HepG2 (cell line): Measurements from ENCODE around the gene ANKZF1. TPM values are rescaled to one million over a fixed set of nuclear protein-coding genes. Genes with fewer than 3 reads are reported as not detected.
A peak's percentile ranks its signal among the peaks of the same experiment; 100 is the strongest.

Source experiments
- ATAC-seq: fragments of 200-7000 bp; cut with Tn5 transposase; 3 replicates; pipeline ENCODE4 v1.9.1; 2020; ENCODE audit warnings: mild to moderate bottlenecking, moderate library complexity
- BruUV-seq: library from RNA; stranded (reverse); fragments of 400-500 nt; replicated peaks from 2 replicates; lab custom pipeline; 2021; lab: Mats Ljungman, UMichigan
- CTCF ChIA-PET: fragments of 300-600 bp; formaldehyde crosslinking; extraction: SDS; loops from one replicate; lab custom pipeline; 2021; ENCODE audit warnings: low total read pairs, inconsistent platforms, low intra/inter-chr PET ratio; lab: Yijun Ruan, JAX
- POLR2A ChIA-PET: fragments of 350-600 bp; sonication (Branson Sonifier 250); formaldehyde crosslinking; loops from one replicate; lab custom pipeline; 2020; ENCODE audit warnings: antibody characterized with exemption, inconsistent platforms; lab: Yijun Ruan, JAX
- DNase-seq: peaks from one replicate; pipeline ENCODE4 v3.0.0-alpha.2; 2015; ENCODE audit warnings: low spot score
- FAIRE-seq: peaks from 3 replicates; lab custom pipeline; 2011; peaks lifted over from hg19 to GRCh38; lab: Jason Lieb, UNC
- H2AFZ ChIP-seq: one replicate; pipeline ENCODE4 v1.6.1; 2011; ENCODE audit warnings: low read length, inconsistent platforms
- H3K27ac ChIP-seq: fragments of 300-600 bp; 3 replicates; pipeline ENCODE4 v1.8.0; 2011; ENCODE audit warnings: mixed run types, mild to moderate bottlenecking, mixed read lengths, low read length, inconsistent platforms; ENCODE audit not compliant: insufficient read depth; ENCODE audit errors: extremely low read length
- H3K27me3 ChIP-seq, 2 experiments: fragments of 200-600 bp in 1 of 2; 2 replicates in 1 of 2; 3 replicates in 1 of 2; pipeline versions ENCODE4 v1.6.0 to v1.8.0; 2011; ENCODE audit warnings: low read length in 2 of 2, mild to moderate bottlenecking in 2 of 2, moderate library complexity in 2 of 2, inconsistent platforms in 1 of 2; ENCODE audit not compliant: insufficient read depth in 2 of 2, control insufficient read depth in 1 of 2
- H3K36me3 ChIP-seq, 2 experiments: fragments of 200-600 bp in 1 of 2; replicated peaks in 1 of 2; 2 replicates in 1 of 2; 3 replicates in 1 of 2; pipeline versions ENCODE4 v1.5.1 to v1.8.0; 2011; ENCODE audit warnings: low read length in 2 of 2, inconsistent platforms in 1 of 2; ENCODE audit not compliant: insufficient read depth in 2 of 2, control insufficient read depth in 1 of 2
- H3K4me1 ChIP-seq: 2 replicates; pipeline ENCODE4 v1.5.1; 2012; ENCODE audit warnings: low read length, inconsistent platforms; ENCODE audit not compliant: insufficient read depth
- H3K4me2 ChIP-seq: 2 replicates; pipeline ENCODE4 v1.6.0; 2011; ENCODE audit warnings: low read depth, low read length, inconsistent platforms
- H3K4me3 ChIP-seq, 3 experiments: fragments of 200-600 bp in 1 of 3; sonication (generic), shearing (Covaris generic) in 1 of 3; replicated peaks in 1 of 3; 2 replicates each; pipeline ENCODE4 v1.5.1; 2011 to 2016; ENCODE audit warnings: low read length in 3 of 3, inconsistent platforms in 2 of 3, low read depth in 2 of 3, mild to moderate bottlenecking in 2 of 3, control low read depth in 1 of 3, mixed read lengths in 1 of 3; ENCODE audit not compliant: insufficient read depth in 1 of 3
- H3K79me2 ChIP-seq: one replicate; pipeline ENCODE4 v1.6.1; 2011; ENCODE audit warnings: low read length, inconsistent platforms; ENCODE audit not compliant: insufficient read depth
- H3K9ac ChIP-seq: 2 replicates; pipeline ENCODE4 v1.6.0; 2011; ENCODE audit warnings: mild to moderate bottlenecking, low read depth, low read length, inconsistent platforms; ENCODE audit not compliant: insufficient read depth
- H3K9me3 ChIP-seq: 2 replicates; pipeline ENCODE4 v1.5.1; 2012; ENCODE audit warnings: mild to moderate bottlenecking, low read length
- H4K20me1 ChIP-seq: 2 replicates; pipeline ENCODE4 v1.6.0; 2011; ENCODE audit warnings: inconsistent platforms, mild to moderate bottlenecking, low read length, moderate library complexity; ENCODE audit not compliant: insufficient read depth
- CBX2 ChIP-seq, 2 experiments: fragments of 200-600 bp in 1 of 2; sonication (generic); formaldehyde crosslinking in 1 of 2; IDR thresholded peaks; 2 replicates each; pipeline versions ENCODE4 v1.7.0 to v1.8.1; 2018 to 2022; ENCODE audit warnings: low read depth in 2 of 2, low read length in 1 of 2, mild to moderate bottlenecking in 1 of 2, missing genetic modification reagents in 1 of 2
- CHCHD3 ChIP-seq: sonication (generic); formaldehyde crosslinking; IDR thresholded peaks from 2 replicates; pipeline ENCODE4 v1.8.0; 2022; ENCODE audit warnings: mild to moderate bottlenecking, missing genetic modification reagents, moderate library complexity
- JUND ChIP-seq: sonication (generic); formaldehyde crosslinking; IDR thresholded peaks from 2 replicates; pipeline ENCODE4 v1.8.0; 2022; ENCODE audit warnings: mild to moderate bottlenecking, missing genetic modification reagents
- KDM3A ChIP-seq: IDR thresholded peaks from 2 replicates; pipeline ENCODE4 v1.6.1; 2018; ENCODE audit warnings: low read depth, missing compliant biosample characterization
- MYNN ChIP-seq: sonication (generic); formaldehyde crosslinking; IDR thresholded peaks from 2 replicates; pipeline ENCODE4 v1.4.0; 2020; ENCODE audit warnings: mild to moderate bottlenecking, low read depth, missing genetic modification reagents
- NPAS2 ChIP-seq: sonication (generic); formaldehyde crosslinking; IDR thresholded peaks from 2 replicates; pipeline ENCODE4 v1.8.0; 2022; ENCODE audit warnings: mild to moderate bottlenecking, missing genetic modification reagents, borderline replicate concordance
- RARA ChIP-seq: IDR thresholded peaks from 2 replicates; pipeline ENCODE4 v1.6.1; 2016; ENCODE audit warnings: missing genetic modification reagents, missing compliant biosample characterization
- RELA ChIP-seq: sonication (generic); formaldehyde crosslinking; IDR thresholded peaks from 2 replicates; pipeline ENCODE4 v1.4.0; 2020; ENCODE audit warnings: missing genetic modification reagents
- RXRA ChIP-seq: sonication (generic); formaldehyde crosslinking; IDR thresholded peaks from 2 replicates; pipeline ENCODE4 v1.5.1; 2020; ENCODE audit warnings: missing genetic modification reagents
- ZFY ChIP-seq: sonication (generic); formaldehyde crosslinking; IDR thresholded peaks from 2 replicates; pipeline ENCODE4 v1.4.0; 2020; ENCODE audit warnings: missing genetic modification reagents
- ZIK1 ChIP-seq: sonication (generic); formaldehyde crosslinking; IDR thresholded peaks from 2 replicates; pipeline ENCODE4 v1.5.0; 2020; ENCODE audit warnings: mild to moderate bottlenecking, low read depth, missing genetic modification reagents, borderline replicate concordance
- ZMYM4 ChIP-seq: sonication (generic); formaldehyde crosslinking; IDR thresholded peaks from 2 replicates; pipeline ENCODE4 v1.8.1; 2023; ENCODE audit warnings: mild to moderate bottlenecking, missing genetic modification reagents
- ZNF430 ChIP-seq: sonication (generic); formaldehyde crosslinking; IDR thresholded peaks from 2 replicates; pipeline ENCODE4 v1.9.0; 2021; ENCODE audit warnings: mild to moderate bottlenecking, missing genetic modification reagents
- ZNF605 ChIP-seq: sonication (generic); formaldehyde crosslinking; IDR thresholded peaks from 2 replicates; pipeline ENCODE4 v1.8.0; 2022; ENCODE audit warnings: mild to moderate bottlenecking, missing genetic modification reagents
- ZNF615 ChIP-seq: sonication (generic); formaldehyde crosslinking; IDR thresholded peaks from 2 replicates; pipeline ENCODE4 v1.5.0; 2020; ENCODE audit warnings: mild to moderate bottlenecking, missing genetic modification reagents, borderline replicate concordance
- ZNF75D ChIP-seq: sonication (generic); formaldehyde crosslinking; IDR thresholded peaks from 2 replicates; pipeline ENCODE4 v1.8.1; 2023; ENCODE audit warnings: missing genetic modification reagents, mild to moderate bottlenecking, borderline replicate concordance
- WGBS: methylation state at CpG from one replicate; pipeline ENCODE4 v1.1.6; 2017; ENCODE audit warnings: low lambda C conversion rate; 5-methylcytosine and 5-hydroxymethylcytosine counted together
- in situ Hi-C: cut with HindIII; loops from 2 replicates; pipeline ENCODE4 v1.10.0; 2017; ENCODE audit warnings: low pct_unique_long_range_greater_than_20kb; ENCODE audit not compliant: extremely low pct_ligation_motif_present
- intact Hi-C: fragments of 100-400 bp; cut with micrococcal nuclease; formaldehyde crosslinking; loops from one replicate; pipeline ENCODE4 v1.10.0; 2022; ENCODE audit not compliant: unreplicated experiment
- polyA plus RNA-seq, 8 experiments: library from polyadenylated mRNA; depleted of rRNA in 3 of 8; stranded (reverse) in 7 of 8; unstranded in 1 of 8; fragments of >200 nt; fragmentation: Illumina TruSeq in 4 of 8; extraction: Trizol in 4 of 8; gene quantifications; 2 replicates each; pipeline versions ENCODE4 v1.2.1 to v1.2.3, GENCODE V29; 2011 to 2016; ENCODE audit warnings: low read depth in 4 of 8, missing spikeins in 1 of 8, mixed read lengths in 1 of 8; ENCODE audit not compliant: insufficient read depth in 1 of 8
- total RNA-seq, 5 experiments: library from RNA; depleted of rRNA; stranded (reverse); fragments of >200 nt; fragmentation: Illumina TruSeq; extraction: Trizol; gene quantifications; 2 replicates each; pipeline ENCODE4 v1.2.3, GENCODE V29; 2016; ENCODE audit warnings: low read depth in 1 of 5
- TF ChIP-seq, protein P1 (sequence below): sonication (generic); formaldehyde crosslinking; IDR thresholded peaks from 2 replicates; pipeline ENCODE4 v1.5.1; 2020; ENCODE audit warnings: missing genetic modification reagents, mild to moderate bottlenecking, borderline replicate concordance
- TF ChIP-seq, protein P2 (sequence below): sonication (generic); formaldehyde crosslinking; IDR thresholded peaks from 2 replicates; pipeline ENCODE4 v1.4.0; 2020; ENCODE audit warnings: missing genetic modification reagents, borderline replicate concordance
- TF ChIP-seq, protein P3 (sequence below): sonication (generic); formaldehyde crosslinking; IDR thresholded peaks from 2 replicates; pipeline ENCODE4 v1.8.1; 2023; ENCODE audit warnings: mild to moderate bottlenecking, missing genetic modification reagents, borderline replicate concordance
- TF ChIP-seq, protein P4 (sequence below): sonication (generic); formaldehyde crosslinking; IDR thresholded peaks from 2 replicates; pipeline ENCODE4 v1.4.0; 2020; ENCODE audit warnings: low read depth, mild to moderate bottlenecking, missing genetic modification reagents

Gene ANKZF1
- total and polyA plus RNA-seq, 2 of the 13 experiments (the other 11 are each of a cell fraction or from before 2014, with no cell fraction given), result 25.3 to 128 TPM

DNA sequence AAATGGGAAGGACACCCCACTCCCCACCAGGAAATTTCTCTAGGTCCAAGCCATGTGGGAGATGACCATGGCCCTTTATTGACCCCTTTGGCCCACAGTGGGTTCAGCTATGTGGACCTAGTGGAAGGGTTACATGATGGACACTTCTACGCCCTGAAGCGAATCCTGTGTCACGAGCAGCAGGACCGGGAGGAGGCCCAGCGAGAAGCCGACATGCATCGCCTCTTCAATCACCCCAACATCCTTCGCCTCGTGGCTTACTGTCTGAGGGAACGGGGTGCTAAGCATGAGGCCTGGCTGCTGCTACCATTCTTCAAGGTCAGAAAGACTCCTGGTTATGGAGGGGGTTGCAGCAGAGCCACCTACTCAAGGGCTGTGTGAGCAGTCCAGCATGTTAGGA lies 17.0 kb downstream of the ANKZF1 start:
- Histone ChIP-seq H4K20me1 (no peaks in the 10 kb centered on the region), H3K27ac (no peak overlapping the region), H3K36me3 (peaks cover 1 to 13% of the 10 kb centered on the region in 2 experiments; a peak in 4 of 5 replicates), H3K4me1 (peaks cover 65% of the 10 kb centered on the region), H3K79me2 (peaks cover 14% of the 10 kb centered on the region), H3K9ac (peak overlapping the region; percentile 90), H3K9me3 (no peaks in the 10 kb centered on the region), H3K4me2 (peak overlapping the region; percentile 90), H3K4me3 (peak overlapping the region; percentile 88 to 97 (median 93); a peak in 4 of 6 replicates), H2AFZ (no peak overlapping the region), H3K27me3 (no peaks in the 10 kb centered on the region; a peak in 1 of 5 replicates)
- ChIA-PET POLR2A (interaction anchor here (1.8 to 2.8 kb wide), 8 partner anchors 16 to 70 kb away, joined by 12 to 69 read pairs (median 26); partner anchors contain the start of genes ANKZF1, ATG9A, CNPPD1 and DNAJB2), CTCF (no interaction called here)
- BruUV-seq, result no TSS peak
- WGBS, result 98% methylated on average over 10 of the region's 10 CpGs
- DNase-seq (no peak), ATAC-seq (no peak), FAIRE-seq (no peak)
- TF ChIP-seq, protein P1, sequence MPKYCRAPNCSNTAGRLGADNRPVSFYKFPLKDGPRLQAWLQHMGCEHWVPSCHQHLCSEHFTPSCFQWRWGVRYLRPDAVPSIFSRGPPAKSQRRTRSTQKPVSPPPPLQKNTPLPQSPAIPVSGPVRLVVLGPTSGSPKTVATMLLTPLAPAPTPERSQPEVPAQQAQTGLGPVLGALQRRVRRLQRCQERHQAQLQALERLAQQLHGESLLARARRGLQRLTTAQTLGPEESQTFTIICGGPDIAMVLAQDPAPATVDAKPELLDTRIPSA (CRISPR knock-in tag), result no peak
- TF ChIP-seq ZIK1 (CRISPR knock-in tag) (0 out of 2 replicates have a peak, but pooled peaks have one; percentile 29), ZNF430 (CRISPR knock-in tag) (no peak), ZNF605 (CRISPR knock-in tag) (0 out of 2 replicates have a peak, but pooled peaks have one; percentile 18), KDM3A (CRISPR knock-in tag) (no peak), ZNF75D (CRISPR knock-in tag) (no peak), NPAS2 (no peak), JUND (CRISPR knock-in tag) (no peak), RXRA (CRISPR knock-in tag) (no peak), RARA (CRISPR knock-in tag) (peak; percentile 30; the same call in 1 of the 2 replicates), CBX2 (IDR thresholded peaks at IDR 0.05; ENCODE audit: low read depth, low read length) (no peak), CBX2 (CRISPR knock-in tag; IDR thresholded peaks at IDR 0.05; ENCODE audit: low read depth) (no peak), RELA (no peak), ZNF615 (CRISPR knock-in tag) (no peak), ZFY (CRISPR knock-in tag) (no peak), ZMYM4 (CRISPR knock-in tag) (no peak), CHCHD3 (CRISPR knock-in tag) (no peak), MYNN (CRISPR knock-in tag) (no peak)
- TF ChIP-seq, protein P2, sequence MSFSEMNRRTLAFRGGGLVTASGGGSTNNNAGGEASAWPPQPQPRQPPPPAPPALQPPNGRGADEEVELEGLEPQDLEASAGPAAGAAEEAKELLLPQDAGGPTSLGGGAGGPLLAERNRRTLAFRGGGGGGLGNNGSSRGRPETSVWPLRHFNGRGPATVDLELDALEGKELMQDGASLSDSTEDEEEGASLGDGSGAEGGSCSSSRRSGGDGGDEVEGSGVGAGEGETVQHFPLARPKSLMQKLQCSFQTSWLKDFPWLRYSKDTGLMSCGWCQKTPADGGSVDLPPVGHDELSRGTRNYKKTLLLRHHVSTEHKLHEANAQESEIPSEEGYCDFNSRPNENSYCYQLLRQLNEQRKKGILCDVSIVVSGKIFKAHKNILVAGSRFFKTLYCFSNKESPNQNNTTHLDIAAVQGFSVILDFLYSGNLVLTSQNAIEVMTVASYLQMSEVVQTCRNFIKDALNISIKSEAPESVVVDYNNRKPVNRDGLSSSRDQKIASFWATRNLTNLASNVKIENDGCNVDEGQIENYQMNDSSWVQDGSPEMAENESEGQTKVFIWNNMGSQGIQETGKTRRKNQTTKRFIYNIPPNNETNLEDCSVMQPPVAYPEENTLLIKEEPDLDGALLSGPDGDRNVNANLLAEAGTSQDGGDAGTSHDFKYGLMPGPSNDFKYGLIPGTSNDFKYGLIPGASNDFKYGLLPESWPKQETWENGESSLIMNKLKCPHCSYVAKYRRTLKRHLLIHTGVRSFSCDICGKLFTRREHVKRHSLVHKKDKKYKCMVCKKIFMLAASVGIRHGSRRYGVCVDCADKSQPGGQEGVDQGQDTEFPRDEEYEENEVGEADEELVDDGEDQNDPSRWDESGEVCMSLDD (CRISPR knock-in tag), result no peak
- TF ChIP-seq, protein P3, sequence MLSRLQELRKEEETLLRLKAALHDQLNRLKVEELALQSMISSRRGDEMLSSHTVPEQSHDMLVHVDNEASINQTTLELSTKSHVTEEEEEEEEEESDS (CRISPR knock-in tag), result no peak
- TF ChIP-seq, protein P4, sequence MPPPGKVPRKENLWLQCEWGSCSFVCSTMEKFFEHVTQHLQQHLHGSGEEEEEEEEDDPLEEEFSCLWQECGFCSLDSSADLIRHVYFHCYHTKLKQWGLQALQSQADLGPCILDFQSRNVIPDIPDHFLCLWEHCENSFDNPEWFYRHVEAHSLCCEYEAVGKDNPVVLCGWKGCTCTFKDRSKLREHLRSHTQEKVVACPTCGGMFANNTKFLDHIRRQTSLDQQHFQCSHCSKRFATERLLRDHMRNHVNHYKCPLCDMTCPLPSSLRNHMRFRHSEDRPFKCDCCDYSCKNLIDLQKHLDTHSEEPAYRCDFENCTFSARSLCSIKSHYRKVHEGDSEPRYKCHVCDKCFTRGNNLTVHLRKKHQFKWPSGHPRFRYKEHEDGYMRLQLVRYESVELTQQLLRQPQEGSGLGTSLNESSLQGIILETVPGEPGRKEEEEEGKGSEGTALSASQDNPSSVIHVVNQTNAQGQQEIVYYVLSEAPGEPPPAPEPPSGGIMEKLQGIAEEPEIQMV (CRISPR knock-in tag), result no peak
- in situ Hi-C loops (no loop called here), intact Hi-C loops (no loop called here)
